Fibroblast of villous mesenchyme (primary cell): Measurements from ENCODE around the gene DGKI. TPM values are rescaled to one million over a fixed set of nuclear protein-coding genes. Genes with fewer than 3 reads are reported as not detected.
A peak's percentile ranks its signal among the peaks of the same experiment; 100 is the strongest.
"Not testable (repeated sequence)": the region's sequence is repeated elsewhere in the genome, so short reads cannot be mapped to it uniquely, and the experiment has no call there.

Experiments
- DNase-seq: peaks from one replicate; pipeline ENCODE4 v3.0.0-alpha.2; 2010; ENCODE audit warnings: low read depth
- H3K4me3 ChIP-seq: 2 replicates; pipeline ENCODE4 v1.5.1; 2011; ENCODE audit warnings: low read depth, mild to moderate bottlenecking, low read length
- CTCF ChIP-seq: IDR thresholded peaks from 2 replicates; pipeline ENCODE4 v1.5.1; 2012; ENCODE audit warnings: low read depth, mild to moderate bottlenecking, low read length; ENCODE audit not compliant: insufficient read depth
- total RNA-seq: library from RNA; depleted of rRNA; stranded (reverse); fragments of >200 nt; gene quantifications from 2 replicates; pipeline ENCODE4 v1.2.3, GENCODE V29; 2012

The DGKI gene
- total RNA-seq, 1 donor: 3.5 TPM

- no peak for TF ChIP-seq CTCF
- no peak for DNase-seq
- no peak overlapping the region for H3K4me3 ChIP-seq
These were observed 119.4 kb downstream of the DGKI start for GRCh38 chr7:137727413-137727812.

GRCh38 chr7:137718355-137718754, 128.4 kb downstream of the DGKI start:
- no peak overlapping the region for H3K4me3 ChIP-seq
- no peak for TF ChIP-seq CTCF
- no peak for DNase-seq

- peak; percentile 56 for DNase-seq
- TF ChIP-seq CTCF: no peak
- no peak overlapping the region for H3K4me3 ChIP-seq
These were observed 128.9 kb downstream of the DGKI start for GRCh38 chr7:137717811-137718271.

- no peak for DNase-seq
- no peak for TF ChIP-seq CTCF
- no peak overlapping the region for H3K4me3 ChIP-seq
These were observed 129.7 kb downstream of the DGKI start for GRCh38 chr7:137717045-137717444.

- no peak overlapping the region for H3K4me3 ChIP-seq
- DNase-seq: no peak
- TF ChIP-seq CTCF: no peak
These were observed 130.7 kb downstream of the DGKI start for GRCh38 chr7:137716061-137716460.

GRCh38 chr7:137715533-137715932, 131.2 kb downstream of the DGKI start:
- DNase-seq: no peak
- no peak overlapping the region for H3K4me3 ChIP-seq
- TF ChIP-seq CTCF: no peak

- no peak for DNase-seq
- H3K4me3 ChIP-seq: no peak overlapping the region
- TF ChIP-seq CTCF: no peak
These were observed 131.7 kb downstream of the DGKI start for GRCh38 chr7:137715121-137715520.

- DNase-seq, H3K4me3 ChIP-seq: not testable (repeated sequence)
These were observed 140.4 kb downstream of the DGKI start for GRCh38 chr7:137706330-137706729.
